IMR-90 (cell line): ENCODE results near the gene TTLL9. TPM values are rescaled to one million over a fixed set of nuclear protein-coding genes. Genes with fewer than 3 reads are reported as not detected.

Experiments
- ATAC-seq: fragments of 200-7000 bp; cut with Tn5 transposase; 2 replicates; pipeline ENCODE4 v1.9.1; 2020; ENCODE audit warnings: low read depth, mild to moderate bottlenecking, moderate library complexity
- BruUV-seq: library from RNA; stranded (reverse); fragments of 400-500 nt; replicated peaks from 2 replicates; lab custom pipeline; 2021; lab: Mats Ljungman, UMichigan
- CTCF ChIA-PET: fragments of 300-600 bp; formaldehyde crosslinking; extraction: SDS; loops from one replicate; lab custom pipeline; 2021; ENCODE audit warnings: antibody characterized with exemption; lab: Yijun Ruan, JAX
- POLR2A ChIA-PET: fragments of 300-600 bp; sonication (Branson Sonifier 250); formaldehyde crosslinking; loops from one replicate; lab custom pipeline; 2022; ENCODE audit warnings: antibody characterized with exemption; ENCODE audit not compliant: unreplicated experiment; lab: Charles Lee
- DNase-seq: peaks from one replicate; pipeline ENCODE4 v3.0.0; 2013
- H2AFZ ChIP-seq: replicated peaks from 2 replicates; pipeline ENCODE3; 2013; ENCODE audit warnings: low read length, mild to moderate bottlenecking; ENCODE audit not compliant: poor library complexity
- H2AK5ac ChIP-seq: 2 replicates; pipeline ENCODE4 v1.6.1; 2013; ENCODE audit warnings: low read depth, low read length, inconsistent platforms
- H2AK9ac ChIP-seq: replicated peaks from 2 replicates; pipeline ENCODE3; 2013; ENCODE audit warnings: mild to moderate bottlenecking, low read depth, low read length, moderate library complexity; ENCODE audit not compliant: poor library complexity
- H2BK120ac ChIP-seq: 2 replicates; pipeline ENCODE4 v1.6.1; 2013; ENCODE audit warnings: low read depth, low read length, inconsistent platforms
- H2BK15ac ChIP-seq: 3 replicates; pipeline ENCODE4 v1.6.1; 2013; ENCODE audit warnings: low read depth, low read length, inconsistent platforms
- H2BK20ac ChIP-seq: 2 replicates; pipeline ENCODE4 v1.6.1; 2013; ENCODE audit warnings: low read depth, mild to moderate bottlenecking, inconsistent platforms, low read length, moderate library complexity
- H2BK5ac ChIP-seq: 2 replicates; pipeline ENCODE4 v1.6.1; 2013; ENCODE audit warnings: mild to moderate bottlenecking, low read depth, low read length, inconsistent platforms; ENCODE audit not compliant: poor library complexity, severe bottlenecking
- H3K14ac ChIP-seq: replicated peaks from 2 replicates; pipeline ENCODE4 v1.6.1; 2013; ENCODE audit warnings: low read depth, low read length, inconsistent platforms
- H3K18ac ChIP-seq: 2 replicates; pipeline ENCODE4 v1.6.1; 2013; ENCODE audit warnings: low read depth, low read length, control low read depth
- H3K23ac ChIP-seq: 2 replicates; pipeline ENCODE4 v1.6.1; 2013; ENCODE audit warnings: low read depth, low read length, inconsistent platforms
- H3K27ac ChIP-seq: 2 replicates; pipeline ENCODE4 v1.5.1; 2013; ENCODE audit warnings: mild to moderate bottlenecking, control low read depth, low read length; ENCODE audit not compliant: insufficient read depth
- H3K27me3 ChIP-seq: 2 replicates; pipeline ENCODE4 v1.6.1; 2013; ENCODE audit warnings: low read length; ENCODE audit not compliant: control insufficient read depth, insufficient read depth
- H3K36me3 ChIP-seq: 2 replicates; pipeline ENCODE4 v1.6.1; 2013; ENCODE audit warnings: low read length, mixed read lengths; ENCODE audit not compliant: control insufficient read depth, insufficient read depth
- H3K4ac ChIP-seq: 2 replicates; pipeline ENCODE4 v1.6.1; 2013; ENCODE audit warnings: low read depth, low read length, inconsistent platforms
- H3K4me1 ChIP-seq: 2 replicates; pipeline ENCODE4 v1.6.1; 2013; ENCODE audit warnings: low read length, mixed read lengths; ENCODE audit not compliant: control insufficient read depth, insufficient read depth
- H3K4me2 ChIP-seq: 2 replicates; pipeline ENCODE4 v1.6.1; 2013; ENCODE audit warnings: low read depth, mild to moderate bottlenecking, control low read depth, low read length, moderate library complexity
- H3K4me3 ChIP-seq: 2 replicates; pipeline ENCODE4 v1.5.1; 2013; ENCODE audit warnings: low read depth, mild to moderate bottlenecking, control low read depth, low read length, moderate library complexity; ENCODE audit not compliant: insufficient read depth
- H3K56ac ChIP-seq: 2 replicates; pipeline ENCODE4 v1.6.1; 2013; ENCODE audit warnings: low read length, inconsistent platforms; ENCODE audit not compliant: insufficient read depth; ENCODE audit errors: extremely low read depth
- H3K79me1 ChIP-seq, 2 experiments: 2 replicates each; pipeline ENCODE4 v1.6.1; 2013; ENCODE audit warnings: low read length in 2 of 2, inconsistent platforms in 1 of 2, low read depth in 1 of 2
- H3K9ac ChIP-seq: 2 replicates; pipeline ENCODE4 v1.6.1; 2013; ENCODE audit warnings: low read depth, low read length, control low read depth
- H3K9me1 ChIP-seq: 2 replicates; pipeline ENCODE4 v1.6.1; 2013; ENCODE audit warnings: low read length, inconsistent platforms; ENCODE audit not compliant: insufficient read depth
- H3K9me3 ChIP-seq: 2 replicates; pipeline ENCODE4 v1.6.1; 2013; ENCODE audit warnings: low read length; ENCODE audit not compliant: control insufficient read depth, insufficient read depth
- H4K20me1 ChIP-seq: 2 replicates; pipeline ENCODE4 v1.6.1; 2013; ENCODE audit warnings: low read length, inconsistent platforms; ENCODE audit not compliant: insufficient read depth
- H4K5ac ChIP-seq: 2 replicates; pipeline ENCODE4 v1.6.1; 2013; ENCODE audit warnings: mild to moderate bottlenecking, low read depth, low read length, control low read depth
- H4K8ac ChIP-seq, 2 experiments: 2 replicates each; pipeline ENCODE4 v1.6.1; 2013; ENCODE audit warnings: low read depth in 2 of 2, low read length in 2 of 2, control low read depth in 1 of 2, inconsistent platforms in 1 of 2
- H4K91ac ChIP-seq: 2 replicates; pipeline ENCODE4 v1.6.1; 2013; ENCODE audit warnings: low read depth, low read length, inconsistent platforms; ENCODE audit not compliant: insufficient read depth
- CHD1 ChIP-seq: IDR thresholded peaks from 2 replicates; pipeline ENCODE4 v1.6.1; 2012; ENCODE audit warnings: low read depth, low read length, improper control_type of control experiment
- ELK1 ChIP-seq: fragments of 150-350 bp; IDR thresholded peaks from 2 replicates; pipeline ENCODE4 v1.6.1; 2016; ENCODE audit warnings: low read depth, mild to moderate bottlenecking, low read length, moderate library complexity, borderline replicate concordance
- SMC3 ChIP-seq: fragments of 150-350 bp; IDR thresholded peaks from 2 replicates; pipeline ENCODE4 v1.6.1; 2016; ENCODE audit warnings: low read depth, mild to moderate bottlenecking, antibody characterized with exemption, low read length, moderate library complexity
- WGBS, 2 experiments: methylation state at CpG; one replicate each; pipeline versions ENCODE4 v1.1.5 to v1.1.7; 2013; ENCODE audit warnings: missing lambda C conversion rate in 2 of 2; ENCODE audit not compliant: insufficient read length in 1 of 2; ENCODE audit errors: extremely low coverage in 2 of 2; 5-methylcytosine and 5-hydroxymethylcytosine counted together
- dilution Hi-C: fragments of 300-500 bp; cut with HindIII; formaldehyde crosslinking; loops from one replicate; pipeline ENCODE4 v1.14.3; 2018; ENCODE audit warnings: low sequenced_read_pairs; ENCODE audit not compliant: unreplicated experiment
- in situ Hi-C: fragments of 300-500 bp; cut with MboI; formaldehyde crosslinking; loops from 3 replicates; pipeline ENCODE4 v1.14.3; 2019; ENCODE audit warnings: low sequenced_read_pairs, inconsistent platforms, mixed read lengths
- intact Hi-C: fragments of 100-400 bp; cut with micrococcal nuclease; formaldehyde crosslinking; loops from 2 replicates; pipeline ENCODE4 v1.10.0; 2022
- polyA plus RNA-seq, 3 experiments: library from polyadenylated mRNA; depleted of rRNA; stranded (reverse); fragments of >200 nt; gene quantifications; 2 replicates each; pipeline ENCODE4 v1.2.3, GENCODE V29; 2012; ENCODE audit warnings: low replicate concordance in 1 of 3
- total RNA-seq: library from RNA; depleted of rRNA; stranded (reverse); fragments of >200 nt; gene quantifications from 2 replicates; pipeline ENCODE4 v1.2.3, GENCODE V29; 2012

Gene TTLL9
- total and polyA plus RNA-seq, 2 of the 4 experiments (the other 2 are of a cell fraction) = not detected

GRCh38 chr20:31984981-31985471 lies 114.6 kb downstream of the TTLL9 start:
- no peak overlapping the region for H4K8ac ChIP-seq
- H2BK120ac ChIP-seq = no peak overlapping the region
- H2AK9ac ChIP-seq = no peak overlapping the region
- H2AFZ ChIP-seq = no peak overlapping the region
- in situ Hi-C loops = no loop called here
- H2AK5ac ChIP-seq = no peak overlapping the region
- peaks cover 28% of the 10 kb centered on the region for H3K27me3 ChIP-seq
- no peak overlapping the region for H3K9ac ChIP-seq
- H3K9me1 ChIP-seq = no peaks in the 10 kb centered on the region; the same call in 1 of the 2 replicates
- H3K14ac ChIP-seq = no peak overlapping the region
- dilution Hi-C loops = no loop called here
- intact Hi-C loops = no loop called here
- no peaks in the 10 kb centered on the region for H3K36me3 ChIP-seq
- no peak for ATAC-seq
- H3K18ac ChIP-seq = no peak overlapping the region
- no peak overlapping the region for H3K56ac ChIP-seq
- H3K4me3 ChIP-seq = no peak overlapping the region
- WGBS, 2 experiments = 5% methylated on average over 4 of the region's 6 CpGs; no CpG with 5 or more reads in 1 of the 2 experiments
- H3K27ac ChIP-seq = no peak overlapping the region
- TF ChIP-seq CHD1 (no peak), ELK1 (no peak), SMC3 (no peak)
- no peak overlapping the region for H3K4me2 ChIP-seq
- no peak overlapping the region for H4K91ac ChIP-seq
- no peak overlapping the region for H3K23ac ChIP-seq
- H2BK15ac ChIP-seq = no peak overlapping the region
- H2BK20ac ChIP-seq = no peak overlapping the region
- no peaks in the 10 kb centered on the region for H3K79me1 ChIP-seq
- no TSS peak for BruUV-seq
- no peak overlapping the region for H2BK5ac ChIP-seq
- CTCF ChIA-PET = no interaction called here
- H4K20me1 ChIP-seq = no peaks in the 10 kb centered on the region
- H3K4me1 ChIP-seq = no peaks in the 10 kb centered on the region
- no peaks in the 10 kb centered on the region for H3K9me3 ChIP-seq
- DNase-seq = no peak
- H3K4ac ChIP-seq = no peak overlapping the region
- POLR2A ChIA-PET = no interaction called here
- no peak overlapping the region for H4K5ac ChIP-seq
